Erythroblast (primary cell): Measurements from ENCODE around the gene MRPL37.

ENCODE experiments used
- GATA1 ChIP-seq: IDR thresholded peaks from 2 replicates; pipeline ENCODE4 v1.6.1; 2011; ENCODE audit warnings: low read depth, mild to moderate bottlenecking, control low read depth, low read length, moderate library complexity
- POLR2A ChIP-seq: IDR thresholded peaks from 2 replicates; pipeline ENCODE4 v1.6.1; 2011; ENCODE audit warnings: mild to moderate bottlenecking, low read length

DNA sequence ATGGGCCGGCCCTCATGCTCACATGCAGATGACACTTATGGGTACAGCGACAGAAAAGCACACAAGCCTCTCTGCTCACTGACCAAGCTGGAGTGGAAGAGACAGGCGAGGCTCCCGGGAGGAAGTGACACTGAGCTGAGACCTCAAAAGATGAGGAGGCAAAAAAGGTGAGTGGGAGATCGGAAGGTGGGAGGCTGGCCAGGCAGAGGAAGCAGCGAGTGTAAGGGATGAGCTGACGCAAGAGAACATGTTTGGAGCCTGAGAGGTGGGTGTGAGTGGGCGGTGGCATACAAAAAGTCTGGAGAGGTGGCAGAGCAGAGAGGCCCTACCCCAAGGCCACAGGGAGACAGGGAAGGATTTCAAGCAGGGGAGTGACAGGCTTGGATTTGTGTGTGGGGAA, 29.0 kb upstream of the MRPL37 start:
- TF ChIP-seq POLR2A: no peak
- no peak for TF ChIP-seq GATA1
